ENCODE data around the gene INPP5E. TPM values are rescaled to one million over a fixed set of nuclear protein-coding genes. Genes with fewer than 3 reads are reported as not detected.
A peak's percentile ranks its signal among the peaks of the same experiment; 100 is the strongest.

INPP5E gene
- total RNA-seq, 2 experiments from 2014 or later = 20.2 to 21.3 TPM

GRCh38 chr9:136483589-136484152 lies 44.0 kb upstream of the INPP5E start:
- peaks cover 9% of the 10 kb centered on the region; the same call in 1 of the 2 replicates for H4K20me1 ChIP-seq (ENCODE audit: insufficient read depth, low read length)
- intact Hi-C loops (cut with micrococcal nuclease; ENCODE audit: unreplicated experiment) = loop anchor here (1.0 to 2.0 kb wide), 3 partner anchors 45 to 73 kb away; partner anchors contain the start of genes ENTR1, INPP5E and PMPCA
- CTCF ChIA-PET (ENCODE audit: unreplicated experiment) = interaction anchor here (0.6 kb wide), 1 partner anchor 205 kb away, joined by 3 read pairs; no protein-coding TSS in a partner anchor

GRCh38 chr9:136482793-136483588 lies 43.3 kb upstream of the INPP5E start, which contains the start of gene SEC16A:
TSS of gene SEC16A (minus strand) at chr9:136483040. CDS start at chr9:136477615, 5,425 bp downstream.
- peak within 1 kb of the TSS; percentile 91 for H3K27ac ChIP-seq (ENCODE audit: low read depth, low read length, poor library complexity, severe bottlenecking)
- no peaks in the 10 kb centered on the region for H3K9me2 ChIP-seq (ENCODE audit: insufficient read depth, low read length)
- TF ChIP-seq EZH2phosphoT487 (IDR thresholded peaks at IDR 0.05; ENCODE audit: borderline replicate concordance, low read depth, low read length) = no peak
- TF ChIP-seq, protein P1, sequence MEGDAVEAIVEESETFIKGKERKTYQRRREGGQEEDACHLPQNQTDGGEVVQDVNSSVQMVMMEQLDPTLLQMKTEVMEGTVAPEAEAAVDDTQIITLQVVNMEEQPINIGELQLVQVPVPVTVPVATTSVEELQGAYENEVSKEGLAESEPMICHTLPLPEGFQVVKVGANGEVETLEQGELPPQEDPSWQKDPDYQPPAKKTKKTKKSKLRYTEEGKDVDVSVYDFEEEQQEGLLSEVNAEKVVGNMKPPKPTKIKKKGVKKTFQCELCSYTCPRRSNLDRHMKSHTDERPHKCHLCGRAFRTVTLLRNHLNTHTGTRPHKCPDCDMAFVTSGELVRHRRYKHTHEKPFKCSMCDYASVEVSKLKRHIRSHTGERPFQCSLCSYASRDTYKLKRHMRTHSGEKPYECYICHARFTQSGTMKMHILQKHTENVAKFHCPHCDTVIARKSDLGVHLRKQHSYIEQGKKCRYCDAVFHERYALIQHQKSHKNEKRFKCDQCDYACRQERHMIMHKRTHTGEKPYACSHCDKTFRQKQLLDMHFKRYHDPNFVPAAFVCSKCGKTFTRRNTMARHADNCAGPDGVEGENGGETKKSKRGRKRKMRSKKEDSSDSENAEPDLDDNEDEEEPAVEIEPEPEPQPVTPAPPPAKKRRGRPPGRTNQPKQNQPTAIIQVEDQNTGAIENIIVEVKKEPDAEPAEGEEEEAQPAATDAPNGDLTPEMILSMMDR (conservative IDR thresholded peaks at IDR 0.05; ENCODE audit: low read length) = no peak
- peak; percentile 96 for DNase-seq (ENCODE audit: low spot score)
- peaks cover 13% of the 10 kb centered on the region for H3K36me3 ChIP-seq (ENCODE audit: insufficient read depth, low read length)
- no peaks in the 10 kb centered on the region for H3K9me3 ChIP-seq (ENCODE audit: low read length)
- intact Hi-C loops (cut with micrococcal nuclease; ENCODE audit: unreplicated experiment) = loop anchor here (1.0 to 2.0 kb wide), 3 partner anchors 44 to 72 kb away; partner anchors contain the start of genes ENTR1, INPP5E and PMPCA
- ChIA-PET CTCF (ENCODE audit: unreplicated experiment) (no interaction called here), POLR2A (no interaction called here)
- BruUV-seq (replicated peaks) = no TSS peak
- peaks cover 46% of the 10 kb centered on the region for H3K79me2 ChIP-seq (ENCODE audit: insufficient read depth, low read depth, low read length)
- peaks cover 10% of the 10 kb centered on the region; the same call in 1 of the 2 replicates for H4K20me1 ChIP-seq (ENCODE audit: insufficient read depth, low read length)
- peak within 1 kb of the TSS; percentile 18; the same call in 1 of the 2 replicates for H2AFZ ChIP-seq (ENCODE audit: low read length)
- H3K4me2 ChIP-seq (ENCODE audit: low read length) = peak within 1 kb of the TSS; percentile 92
- peak within 1 kb of the TSS; percentile 97 for H3K4me3 ChIP-seq (ENCODE audit: low read depth, low read length, poor library complexity, severe bottlenecking)
- peaks cover 16% of the 10 kb centered on the region for H3K4me1 ChIP-seq (ENCODE audit: insufficient read depth, low read length, poor library complexity, severe bottlenecking)

More at GRCh38 chr9:136483589-136484152, 44.0 kb upstream of the INPP5E start:
- Histone ChIP-seq H3K9me2 (ENCODE audit: insufficient read depth, low read length) (no peaks in the 10 kb centered on the region), H2AFZ (ENCODE audit: low read length) (no peak overlapping the region; the same call in 1 of the 2 replicates), H3K79me2 (ENCODE audit: insufficient read depth, low read depth, low read length) (peaks cover 41% of the 10 kb centered on the region), H3K4me2 (ENCODE audit: low read length) (peak overlapping the region; percentile 75), H3K4me1 (ENCODE audit: insufficient read depth, low read length, poor library complexity, severe bottlenecking) (peaks cover 16% of the 10 kb centered on the region), H3K27ac (ENCODE audit: low read depth, low read length, poor library complexity, severe bottlenecking) (peak overlapping the region; percentile 91), H3K4me3 (ENCODE audit: low read depth, low read length, poor library complexity, severe bottlenecking) (peak overlapping the region; percentile 68), H3K36me3 (ENCODE audit: insufficient read depth, low read length) (peaks cover 8% of the 10 kb centered on the region; the same call in 1 of the 2 replicates), H3K9me3 (ENCODE audit: low read length) (no peaks in the 10 kb centered on the region)
- no TSS peak for BruUV-seq (replicated peaks)
- peak; percentile 93 for DNase-seq (ENCODE audit: low spot score)
- TF ChIP-seq, protein P1 (conservative IDR thresholded peaks at IDR 0.05; ENCODE audit: low read length) = no peak
- no peak for TF ChIP-seq EZH2phosphoT487 (IDR thresholded peaks at IDR 0.05; ENCODE audit: borderline replicate concordance, low read depth, low read length)
- POLR2A ChIA-PET = no interaction called here

Data from OCI-LY7 (cell line).